Body of pancreas (tissue), 4 donors: Measurements from ENCODE around the gene CASZ1. TPM values are rescaled to one million over a fixed set of nuclear protein-coding genes. Genes with fewer than 3 reads are reported as not detected.

Experiments used
- ATAC-seq: fragments of 150-250 bp; one replicate; pipeline ENCODE4 v1.9.1; 2016
- DNase-seq, 4 donors: peaks; one replicate each; pipeline ENCODE4 v3.0.0-alpha.2; 2019
- H3K27ac ChIP-seq, 4 donors: fragments of 200-600 bp; sonication (generic); 1 replicate in 3 of 4; 2 replicates in 1 of 4; pipeline versions ENCODE4 v1.5.1 to v1.6.1; 2016 to 2019; ENCODE audit warnings: mild to moderate bottlenecking in 1 of 4, mixed read lengths in 1 of 4, moderate library complexity in 1 of 4
- H3K27me3 ChIP-seq, 2 donors: fragments of 200-600 bp; sonication (generic); one replicate each; pipeline ENCODE4 v1.6.0; 2016; ENCODE audit warnings: mild to moderate bottlenecking in 1 of 2
- H3K36me3 ChIP-seq, 2 donors: fragments of 200-600 bp; sonication (generic); replicated peaks in 1 of 2; 2 replicates each; pipeline ENCODE4 v1.5.1; 2016; ENCODE audit warnings: low read depth in 2 of 2; ENCODE audit not compliant: insufficient read depth in 1 of 2
- H3K4me1 ChIP-seq: fragments of 200-600 bp; sonication (generic); one replicate; pipeline ENCODE4 v1.6.0; 2016
- H3K4me3 ChIP-seq, 2 donors: fragments of 200-600 bp; sonication (generic); 1 replicate in 1 of 2; 2 replicates in 1 of 2; pipeline ENCODE4 v1.5.1; 2016 to 2019
- H3K9me3 ChIP-seq, 3 donors: fragments of 200-600 bp; sonication (generic); 1 replicate in 2 of 3; 2 replicates in 1 of 3; pipeline ENCODE4 v1.5.1; 2016
- POLR2A ChIP-seq, 3 donors: fragments of 450-650 bp; IDR thresholded peaks; one replicate each; pipeline ENCODE4 v1.6.1; 2016; ENCODE audit warnings: antibody characterized with exemption in 3 of 3, mild to moderate bottlenecking in 2 of 3
- WGBS, 2 donors: methylation state at CpG; one replicate each; pipeline ENCODE4 v1.1.5; 2017; 5-methylcytosine and 5-hydroxymethylcytosine counted together
- intact Hi-C: fragments of 100-400 bp; cut with DNase I; formaldehyde crosslinking; loops from one replicate; pipeline ENCODE4 v1.15.1; 2023
- small RNA-seq: library from RNA; depleted of rRNA; stranded (forward); fragments of <200 nt; gene quantifications from one replicate; pipeline ENCODE3, GENCODE V24; 2016
- total RNA-seq, 2 donors: library from RNA; depleted of rRNA; stranded (reverse); fragments of >200 nt; gene quantifications; one replicate each; pipeline ENCODE4 v1.1.0, GENCODE V29; 2016
- TF ChIP-seq, protein P1 (sequence below), 7 experiments: fragments of 450-650 bp in 4 of 7; fragments of 200-600 bp in 3 of 7; sonication (generic) in 3 of 7; IDR thresholded peaks; one replicate each; pipeline ENCODE4 v1.5.1; 2016 to 2019; ENCODE audit warnings: antibody characterized with exemption in 7 of 7

CASZ1 gene
- total RNA-seq, 2 donors from 2014 or later = 9.3 to 14.2 TPM

DNA sequence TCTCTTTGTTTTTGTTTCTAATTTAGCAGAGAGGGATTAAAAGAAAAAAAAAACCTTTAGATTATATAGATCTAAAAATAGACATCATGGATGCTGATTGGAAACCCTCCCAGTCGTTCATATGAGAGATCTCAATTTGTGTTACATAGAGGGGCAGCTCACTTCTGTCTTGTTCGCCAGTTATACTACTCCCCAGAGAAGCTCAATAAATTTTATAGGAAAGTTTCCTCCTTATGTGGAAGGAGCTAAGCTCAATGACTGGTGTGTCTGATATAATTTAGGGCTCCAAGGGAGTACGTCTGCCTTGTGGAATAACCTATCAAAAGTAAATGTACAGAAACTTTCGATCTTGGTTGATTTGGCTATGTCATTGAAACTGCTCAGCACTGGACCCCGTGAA is 204.1 kb downstream of the CASZ1 start:
- TF ChIP-seq, protein P1, sequence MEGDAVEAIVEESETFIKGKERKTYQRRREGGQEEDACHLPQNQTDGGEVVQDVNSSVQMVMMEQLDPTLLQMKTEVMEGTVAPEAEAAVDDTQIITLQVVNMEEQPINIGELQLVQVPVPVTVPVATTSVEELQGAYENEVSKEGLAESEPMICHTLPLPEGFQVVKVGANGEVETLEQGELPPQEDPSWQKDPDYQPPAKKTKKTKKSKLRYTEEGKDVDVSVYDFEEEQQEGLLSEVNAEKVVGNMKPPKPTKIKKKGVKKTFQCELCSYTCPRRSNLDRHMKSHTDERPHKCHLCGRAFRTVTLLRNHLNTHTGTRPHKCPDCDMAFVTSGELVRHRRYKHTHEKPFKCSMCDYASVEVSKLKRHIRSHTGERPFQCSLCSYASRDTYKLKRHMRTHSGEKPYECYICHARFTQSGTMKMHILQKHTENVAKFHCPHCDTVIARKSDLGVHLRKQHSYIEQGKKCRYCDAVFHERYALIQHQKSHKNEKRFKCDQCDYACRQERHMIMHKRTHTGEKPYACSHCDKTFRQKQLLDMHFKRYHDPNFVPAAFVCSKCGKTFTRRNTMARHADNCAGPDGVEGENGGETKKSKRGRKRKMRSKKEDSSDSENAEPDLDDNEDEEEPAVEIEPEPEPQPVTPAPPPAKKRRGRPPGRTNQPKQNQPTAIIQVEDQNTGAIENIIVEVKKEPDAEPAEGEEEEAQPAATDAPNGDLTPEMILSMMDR (IDR thresholded peaks at IDR 0.05) = no peak
- no peak for TF ChIP-seq POLR2A (IDR thresholded peaks at IDR 0.05)
- Histone ChIP-seq H3K27ac (no peak overlapping the region), H3K4me3 (no peak overlapping the region), H3K27me3 (no peaks in the 10 kb centered on the region), H3K4me1 (peaks cover 30% of the 10 kb centered on the region), H3K36me3 (no peaks in the 10 kb centered on the region), H3K9me3 (no peaks in the 10 kb centered on the region)
- WGBS, 2 donors = 58 to 60% methylated on average over 5 of the region's 5 CpGs
- DNase-seq = no peak
- intact Hi-C loops = no loop called here
- no peak for ATAC-seq

DNA sequence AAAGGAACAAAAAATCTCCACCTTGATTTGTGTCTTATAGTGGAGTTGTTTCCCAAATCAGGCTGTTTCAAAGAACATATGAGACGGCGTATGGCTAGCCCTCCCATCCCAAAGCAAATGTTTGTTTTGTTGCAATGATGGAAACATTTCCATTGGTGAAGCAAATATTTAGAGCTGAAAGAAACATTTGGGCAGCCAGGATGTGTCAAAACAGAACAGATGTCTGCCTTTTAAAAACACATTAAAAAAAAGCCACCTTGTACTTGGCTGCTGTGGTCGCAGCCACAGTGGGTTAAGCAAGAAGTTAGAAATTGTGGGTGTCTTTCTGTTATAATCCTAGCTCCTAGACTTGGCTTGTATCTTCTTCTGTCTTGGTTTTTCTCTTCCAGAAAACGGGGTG is 205.4 kb downstream of the CASZ1 start:
- no peak for ATAC-seq
- Histone ChIP-seq H3K4me3 (no peak overlapping the region), H3K27me3 (no peaks in the 10 kb centered on the region), H3K4me1 (peaks cover 30% of the 10 kb centered on the region), H3K27ac (no peak overlapping the region), H3K9me3 (no peaks in the 10 kb centered on the region), H3K36me3 (no peaks in the 10 kb centered on the region)
- DNase-seq = no peak
- 26 to 28% methylated on average over 4 of the region's 4 CpGs for whole genome bisulfite sequencing, 2 donors
- TF ChIP-seq, protein P1 (IDR thresholded peaks at IDR 0.05) = no peak
- TF ChIP-seq POLR2A (IDR thresholded peaks at IDR 0.05) = no peak
- intact Hi-C loops = no loop called here

DNA sequence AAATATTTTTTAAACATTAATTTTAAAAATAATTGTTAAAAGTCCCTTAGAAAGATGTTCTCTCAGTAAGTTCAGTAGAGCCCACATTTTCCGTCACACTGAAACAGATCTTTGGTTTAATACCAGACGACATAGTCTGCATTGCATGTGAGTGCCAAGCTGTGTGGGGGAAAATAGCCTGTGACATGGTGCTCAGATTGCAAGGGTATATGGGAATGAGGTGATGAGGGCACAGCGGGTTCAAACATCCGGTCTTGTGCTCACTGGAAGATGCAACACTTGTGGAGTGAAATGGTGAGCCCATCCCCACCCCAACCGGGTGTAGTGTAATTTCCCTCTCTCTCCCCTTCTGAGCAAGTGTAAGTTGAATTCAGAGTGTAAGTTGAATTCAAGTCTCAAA is 207.4 kb downstream of the CASZ1 start:
- Histone ChIP-seq H3K36me3 (no peaks in the 10 kb centered on the region), H3K9me3 (no peaks in the 10 kb centered on the region), H3K4me3 (no peak overlapping the region), H3K27me3 (no peaks in the 10 kb centered on the region), H3K4me1 (peaks cover 17% of the 10 kb centered on the region), H3K27ac (no peak overlapping the region)
- WGBS, 2 donors = 95 to 100% methylated on average over 4 to 5 of the region's 5 CpGs
- intact Hi-C loops = no loop called here
- DNase-seq = no peak
- no peak for ATAC-seq
- TF ChIP-seq, protein P1 (IDR thresholded peaks at IDR 0.05) = no peak
- TF ChIP-seq POLR2A (IDR thresholded peaks at IDR 0.05) = no peak

DNA sequence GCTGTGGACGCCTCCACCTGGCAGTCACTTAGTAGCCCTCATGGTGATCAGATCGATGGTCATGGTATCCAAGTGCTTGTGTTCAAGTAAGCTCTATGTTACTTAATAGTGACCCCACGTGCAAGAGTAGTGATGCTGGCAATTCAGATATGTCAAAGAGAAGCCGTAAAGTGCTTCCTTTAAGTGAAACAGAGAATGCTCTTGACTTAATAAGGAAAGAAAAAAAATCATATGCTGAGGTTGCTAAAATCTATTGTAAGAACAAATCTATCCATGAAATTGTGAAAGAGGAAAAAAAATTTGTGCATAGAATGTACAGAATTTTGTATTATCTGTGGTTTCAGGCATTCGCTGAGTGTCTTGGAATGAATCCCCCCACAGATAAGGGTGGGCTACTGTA is 207.8 kb downstream of the CASZ1 start:
- 94 to 99% methylated on average over 5 of the region's 5 CpGs for WGBS, 2 donors
- DNase-seq (no peak), ATAC-seq (no peak)
- H3K4me1 ChIP-seq = peaks cover 17% of the 10 kb centered on the region
- H3K36me3 ChIP-seq = no peaks in the 10 kb centered on the region
- no peaks in the 10 kb centered on the region for H3K27me3 ChIP-seq
- H3K4me3 ChIP-seq = no peak overlapping the region
- no peaks in the 10 kb centered on the region for H3K9me3 ChIP-seq
- intact Hi-C loops = no loop called here
- TF ChIP-seq, protein P1 (IDR thresholded peaks at IDR 0.05) = no peak
- no peak overlapping the region for H3K27ac ChIP-seq

Small RNA genes within 50 kb of the gene (small RNA-seq; reads per million reads assigned to genes)
- not detected for gene RN7SL614P

Other genes with a start within 250 kb of the CASZ1 start
- 100 to 1,000 TPM; 104 to 136 TPM for gene TARDBP, start 216.0 kb upstream of the CASZ1 start, total RNA-seq